Measurements from ENCODE around the gene NRROS. TPM values are rescaled to one million over a fixed set of nuclear protein-coding genes. Genes with fewer than 3 reads are reported as not detected.
A peak's percentile ranks its signal among the peaks of the same experiment; 100 is the strongest.
"Not testable (repeated sequence)": the region's sequence is repeated elsewhere in the genome, so short reads cannot be mapped to it uniquely, and the experiment has no call there.

NRROS gene
- 10 to 100 TPM; 16.2 to 17.0 TPM for total RNA-seq

GRCh38 chr3:196639483-196640296 is at the start of gene NRROS:
TSS of gene NRROS (plus strand) at chr3:196639694. CDS start at chr3:196654540, 14,846 bp downstream.
- no peaks in the 10 kb centered on the region for H3K9me3 Mint-ChIP-seq
- H3K27me3 Mint-ChIP-seq, result no peaks in the 10 kb centered on the region
- DNase-seq (peak; percentile 72), ATAC-seq (ENCODE audit: low read depth) (peak; percentile 86)
- POLR2A ChIA-PET, result interaction anchor here (1.0 to 2.9 kb wide), 8 partner anchors 8 to 228 kb away, joined by 3 to 14 read pairs (median 4); partner anchors contain the start of genes CEP19, FBXO45, PIGX and SENP5
- peaks cover 50% of the 10 kb centered on the region for H3K4me1 Mint-ChIP-seq
- H3K4me3 Mint-ChIP-seq, result peak within 1 kb of the TSS; percentile 78
- peak within 1 kb of the TSS; percentile 90 for H3K27ac Mint-ChIP-seq
- peaks cover 18% of the 10 kb centered on the region for H3K36me3 Mint-ChIP-seq

- Mint-ChIP-seq H3K36me3 (peaks cover 8% of the 10 kb centered on the region), H3K27ac (no peak overlapping the region), H3K4me3 (no peak overlapping the region), H3K27me3 (peaks cover 6% of the 10 kb centered on the region), H3K4me1 (no peaks in the 10 kb centered on the region), H3K9me3 (no peaks in the 10 kb centered on the region)
- POLR2A ChIA-PET, result no interaction called here
- DNase-seq (no peak), ATAC-seq (ENCODE audit: low read depth) (no peak)
Observed at GRCh38 chr3:196590279-196590678, 49.2 kb upstream of the NRROS start.

GRCh38 chr3:196596355-196596754 is 43.1 kb upstream of the NRROS start:
- POLR2A ChIA-PET, result no interaction called here
- DNase-seq, result no peak
- Mint-ChIP-seq H3K27me3 (peaks cover 33% of the 10 kb centered on the region), H3K9me3 (no peaks in the 10 kb centered on the region), H3K36me3 (no peaks in the 10 kb centered on the region), H3K4me1 (peaks cover 9% of the 10 kb centered on the region), H3K4me3 (no peak overlapping the region), H3K27ac (no peak overlapping the region)
- ATAC-seq (ENCODE audit: low read depth), result no peak

- DNase-seq (peak; percentile 46), ATAC-seq (ENCODE audit: low read depth) (peak; percentile 42)
- peak overlapping the region; percentile 70 for H3K4me3 Mint-ChIP-seq
- POLR2A ChIA-PET, result interaction anchor here (0.8 to 1.9 kb wide), 8 partner anchors 11 to 344 kb away, joined by 3 to 6 read pairs (median 3); partner anchors contain the start of genes FBXO45, NCBP2, SENP5 and WDR53
- peaks cover 33% of the 10 kb centered on the region for H3K27me3 Mint-ChIP-seq
- H3K4me1 Mint-ChIP-seq, H3K36me3 Mint-ChIP-seq, H3K9me3 Mint-ChIP-seq: not testable (repeated sequence)
- H3K27ac Mint-ChIP-seq, result peak overlapping the region; percentile 10
Observed at GRCh38 chr3:196597971-196598733, 41.3 kb upstream of the NRROS start.

GRCh38 chr3:196599734-196600128 is 39.8 kb upstream of the NRROS start:
- peaks cover 15% of the 10 kb centered on the region for H3K4me1 Mint-ChIP-seq
- no peak for ATAC-seq (ENCODE audit: low read depth)
- DNase-seq, result no peak
- no peak overlapping the region for H3K27ac Mint-ChIP-seq
- H3K9me3 Mint-ChIP-seq, result no peaks in the 10 kb centered on the region
- H3K4me3 Mint-ChIP-seq, result no peak overlapping the region
- POLR2A ChIA-PET, result no interaction called here
- no peaks in the 10 kb centered on the region for H3K36me3 Mint-ChIP-seq
- H3K27me3 Mint-ChIP-seq, result peaks cover 29% of the 10 kb centered on the region

- no peaks in the 10 kb centered on the region for H3K36me3 Mint-ChIP-seq
- DNase-seq, result no peak
- ATAC-seq (ENCODE audit: low read depth), result no peak
- no peaks in the 10 kb centered on the region for H3K9me3 Mint-ChIP-seq
- peaks cover 16% of the 10 kb centered on the region for H3K4me1 Mint-ChIP-seq
- peaks cover 26% of the 10 kb centered on the region for H3K27me3 Mint-ChIP-seq
- no peak overlapping the region for H3K27ac Mint-ChIP-seq
- no peak overlapping the region for H3K4me3 Mint-ChIP-seq
- POLR2A ChIA-PET, result no interaction called here
Observed at GRCh38 chr3:196600359-196600758, 39.1 kb upstream of the NRROS start.

- H3K36me3 Mint-ChIP-seq, result no peaks in the 10 kb centered on the region
- no peak for DNase-seq
- H3K27me3 Mint-ChIP-seq, result peaks cover 5% of the 10 kb centered on the region
- H3K4me1 Mint-ChIP-seq, result peaks cover 16% of the 10 kb centered on the region
- H3K9me3 Mint-ChIP-seq, result no peaks in the 10 kb centered on the region
- H3K27ac Mint-ChIP-seq, result no peak overlapping the region
- H3K4me3 Mint-ChIP-seq, result no peak overlapping the region
- POLR2A ChIA-PET, result interaction anchor here (0.7 kb wide), 1 partner anchor 34 kb away, joined by 6 read pairs; the partner anchor contains the start of genes FBXO45 and WDR53
- ATAC-seq (ENCODE audit: low read depth), result no peak
Observed at GRCh38 chr3:196602673-196603072, 36.8 kb upstream of the NRROS start.

GRCh38 chr3:196603683-196604082 is 35.8 kb upstream of the NRROS start:
- Mint-ChIP-seq H3K36me3 (no peaks in the 10 kb centered on the region), H3K4me1 (peaks cover 8% of the 10 kb centered on the region), H3K4me3 (no peak overlapping the region), H3K9me3 (no peaks in the 10 kb centered on the region), H3K27me3 (no peaks in the 10 kb centered on the region), H3K27ac (no peak overlapping the region)
- no peak for ATAC-seq (ENCODE audit: low read depth)
- DNase-seq, result no peak
- POLR2A ChIA-PET, result no interaction called here

- no peak overlapping the region for H3K27ac Mint-ChIP-seq
- no peaks in the 10 kb centered on the region for H3K9me3 Mint-ChIP-seq
- H3K4me1 Mint-ChIP-seq, result peaks cover 15% of the 10 kb centered on the region
- H3K4me3 Mint-ChIP-seq, result peak overlapping the region; percentile 61
- H3K27me3 Mint-ChIP-seq, result no peaks in the 10 kb centered on the region
- peak; percentile 53 for DNase-seq
- peak; percentile 74 for ATAC-seq (ENCODE audit: low read depth)
- POLR2A ChIA-PET, result no interaction called here
- no peaks in the 10 kb centered on the region for H3K36me3 Mint-ChIP-seq
Observed at GRCh38 chr3:196604548-196604947, 34.9 kb upstream of the NRROS start.

- H3K27ac Mint-ChIP-seq, result no peak overlapping the region
- no peaks in the 10 kb centered on the region for H3K9me3 Mint-ChIP-seq
- H3K4me3 Mint-ChIP-seq, result no peak overlapping the region
- ATAC-seq (ENCODE audit: low read depth) (no peak), DNase-seq (no peak)
- peaks cover 42% of the 10 kb centered on the region for H3K4me1 Mint-ChIP-seq
- H3K36me3 Mint-ChIP-seq, result no peaks in the 10 kb centered on the region
- no peaks in the 10 kb centered on the region for H3K27me3 Mint-ChIP-seq
- POLR2A ChIA-PET, result interaction anchor here (0.6 to 1.8 kb wide), 6 partner anchors 10 to 131 kb away, joined by 3 to 17 read pairs (median 5); partner anchors contain the start of genes NRROS and PAK2
Observed at GRCh38 chr3:196608693-196609092, 30.8 kb upstream of the NRROS start.

GRCh38 chr3:196609343-196609775 is 30.1 kb upstream of the NRROS start:
- Mint-ChIP-seq H3K36me3 (no peaks in the 10 kb centered on the region), H3K27ac (peak overlapping the region; percentile 46), H3K27me3 (no peaks in the 10 kb centered on the region), H3K4me3 (peak overlapping the region; percentile 64), H3K4me1 (peaks cover 42% of the 10 kb centered on the region), H3K9me3 (no peaks in the 10 kb centered on the region)
- ATAC-seq (ENCODE audit: low read depth), result peak; percentile 85
- POLR2A ChIA-PET, result interaction anchor here (0.7 to 1.8 kb wide), 9 partner anchors 10 to 131 kb away, joined by 3 to 17 read pairs (median 4); partner anchors contain the start of genes FBXO45, NRROS, PAK2 and WDR53
- peak; percentile 95 for DNase-seq

- peak; percentile 46 for ATAC-seq (ENCODE audit: low read depth)
- POLR2A ChIA-PET, result interaction anchor here (0.7 to 1.8 kb wide), 10 partner anchors 11 to 130 kb away, joined by 3 to 17 read pairs (median 4); partner anchors contain the start of genes FBXO45, NRROS, PAK2 and WDR53
- Mint-ChIP-seq H3K4me3 (peak overlapping the region; percentile 64), H3K27ac (peak overlapping the region; percentile 46), H3K36me3 (no peaks in the 10 kb centered on the region), H3K9me3 (no peaks in the 10 kb centered on the region), H3K4me1 (peaks cover 38% of the 10 kb centered on the region), H3K27me3 (no peaks in the 10 kb centered on the region)
- no peak for DNase-seq
Observed at GRCh38 chr3:196609805-196610515, 29.5 kb upstream of the NRROS start.
